ENCODE measurements around the gene FHIP1A. TPM values are rescaled to one million over a fixed set of nuclear protein-coding genes. Genes with fewer than 3 reads are reported as not detected.

Gene FHIP1A
- total and polyA plus RNA-seq, 4 donors = 1.5 to 27.1 (median 12.0) TPM

- peaks cover 0 to 2% (median 0%) of the 10 kb centered on the region in 5 donors for H3K4me1 ChIP-seq (ENCODE audit: control insufficient read depth in 5 of 5, insufficient read depth in 5 of 5, low read length in 5 of 5)
- H3K27ac ChIP-seq (ENCODE audit: low read depth in 1 of 2, low read length in 1 of 2) = no peak overlapping the region
- DNase-seq (no peak), ATAC-seq (ENCODE audit: insufficient read depth, low FRiP score) (no peak)
- no peaks in the 10 kb centered on the region for H3K27me3 ChIP-seq (ENCODE audit: control insufficient read depth in 3 of 3, insufficient read depth in 3 of 3, low read length in 2 of 3)
- no peaks in the 10 kb centered on the region for H3K9me3 ChIP-seq (ENCODE audit: control insufficient read depth in 4 of 4, insufficient read depth in 3 of 4, low read length in 3 of 4)
- 73 to 87% methylated on average over 3 of the region's 3 CpGs for whole genome bisulfite sequencing, 2 donors
- no peak overlapping the region for H3K9ac ChIP-seq (ENCODE audit: insufficient read depth in 1 of 2, low read length in 2 of 2)
- no peak overlapping the region for H3K4me3 ChIP-seq
- no peaks in the 10 kb centered on the region for H3K36me3 ChIP-seq (ENCODE audit: control insufficient read depth in 4 of 4, insufficient read depth in 4 of 4, low read length in 4 of 4)
- TF ChIP-seq CTCF (IDR thresholded peaks at IDR 0.05; ENCODE audit: control extremely low read depth, extremely low read depth) = no peak
Measured at GRCh38 chr4:151428346-151428745, 19.4 kb downstream of the FHIP1A start.

- Histone ChIP-seq H3K4me1 (ENCODE audit: control insufficient read depth in 5 of 5, insufficient read depth in 5 of 5, low read length in 5 of 5) (peaks cover 0 to 2% (median 0%) of the 10 kb centered on the region in 5 donors), H3K4me3 (no peak overlapping the region), H3K27ac (ENCODE audit: low read depth in 1 of 2, low read length in 1 of 2) (no peak overlapping the region), H3K9ac (ENCODE audit: insufficient read depth in 1 of 2, low read length in 2 of 2) (no peak overlapping the region), H3K27me3 (ENCODE audit: control insufficient read depth in 3 of 3, insufficient read depth in 3 of 3, low read length in 2 of 3) (no peaks in the 10 kb centered on the region), H3K9me3 (ENCODE audit: control insufficient read depth in 4 of 4, insufficient read depth in 3 of 4, low read length in 3 of 4) (no peaks in the 10 kb centered on the region), H3K36me3 (ENCODE audit: control insufficient read depth in 4 of 4, insufficient read depth in 4 of 4, low read length in 4 of 4) (no peaks in the 10 kb centered on the region)
- WGBS, 2 donors = 49 to 51% methylated on average over 1 of the region's 1 CpG
- TF ChIP-seq CTCF (IDR thresholded peaks at IDR 0.05; ENCODE audit: control extremely low read depth, extremely low read depth) = no peak
- ATAC-seq (ENCODE audit: insufficient read depth, low FRiP score) = peak; percentile 48
- DNase-seq = peak in 2 of 3 donors; percentile 66 to 83
Measured at GRCh38 chr4:151429957-151430570, 21.1 kb downstream of the FHIP1A start.

GRCh38 chr4:151430740-151431457 is 21.9 kb downstream of the FHIP1A start:
- H3K36me3 ChIP-seq (ENCODE audit: control insufficient read depth in 4 of 4, insufficient read depth in 4 of 4, low read length in 4 of 4) = no peaks in the 10 kb centered on the region
- 70 to 74% methylated on average over 6 of the region's 6 CpGs for WGBS, 2 donors
- TF ChIP-seq CTCF (IDR thresholded peaks at IDR 0.05; ENCODE audit: control extremely low read depth, extremely low read depth) = no peak
- H3K9ac ChIP-seq (ENCODE audit: insufficient read depth in 1 of 2, low read length in 2 of 2) = no peak overlapping the region
- no peak for ATAC-seq (ENCODE audit: insufficient read depth, low FRiP score)
- H3K9me3 ChIP-seq (ENCODE audit: control insufficient read depth in 4 of 4, insufficient read depth in 3 of 4, low read length in 3 of 4) = no peaks in the 10 kb centered on the region
- H3K27me3 ChIP-seq (ENCODE audit: control insufficient read depth in 3 of 3, insufficient read depth in 3 of 3, low read length in 2 of 3) = no peaks in the 10 kb centered on the region
- H3K27ac ChIP-seq (ENCODE audit: low read depth in 1 of 2, low read length in 1 of 2) = no peak overlapping the region
- no peak overlapping the region for H3K4me3 ChIP-seq
- H3K4me1 ChIP-seq (ENCODE audit: control insufficient read depth in 5 of 5, insufficient read depth in 5 of 5, low read length in 5 of 5) = peaks cover 0 to 2% (median 0%) of the 10 kb centered on the region in 5 donors
- no peak for DNase-seq

Data from lung (tissue), 12 donors.